ENCODE results near the gene KIAA1328. TPM values are rescaled to one million over a fixed set of nuclear protein-coding genes. Genes with fewer than 3 reads are reported as not detected.

KIAA1328 gene
- total and polyA plus RNA-seq, 3 donors from 2014 or later, result 19.9 to 48.7 (median 35.0) TPM

GRCh38 chr18:36885981-36886380 is 57.1 kb downstream of the KIAA1328 start:
- no peak overlapping the region for H3K27ac ChIP-seq
- intact Hi-C loops (cut with DNase I; ENCODE audit: low total_unique reads), result no loop called here
- WGBS, 2 donors, result 64 to 73% methylated on average over 2 of the region's 2 CpGs
- no peaks in the 10 kb centered on the region for H3K9me3 ChIP-seq
- no peaks in the 10 kb centered on the region for H3K27me3 ChIP-seq
- no peak for TF ChIP-seq CTCF (IDR thresholded peaks at IDR 0.05)
- no peak for TF ChIP-seq POLR2A (IDR thresholded peaks at IDR 0.05)
- DNase-seq, result no peak
- no peaks in the 10 kb centered on the region for H3K4me1 ChIP-seq
- no peak overlapping the region for H3K4me3 ChIP-seq
- no peaks in the 10 kb centered on the region for H3K36me3 ChIP-seq (ENCODE audit: low read depth, missing control alignments)

GRCh38 chr18:36887114-36887513 is 58.2 kb downstream of the KIAA1328 start:
- Histone ChIP-seq H3K4me3 (no peak overlapping the region), H3K27me3 (no peaks in the 10 kb centered on the region), H3K9me3 (no peaks in the 10 kb centered on the region), H3K4me1 (no peaks in the 10 kb centered on the region), H3K36me3 (ENCODE audit: low read depth, missing control alignments) (no peaks in the 10 kb centered on the region), H3K27ac (no peak overlapping the region)
- TF ChIP-seq POLR2A (IDR thresholded peaks at IDR 0.05), result no peak
- no peak for TF ChIP-seq CTCF (IDR thresholded peaks at IDR 0.05)
- intact Hi-C loops (cut with DNase I; ENCODE audit: low total_unique reads), result no loop called here
- no peak for DNase-seq

GRCh38 chr18:36887864-36888263 is 58.9 kb downstream of the KIAA1328 start:
- no peak overlapping the region for H3K4me3 ChIP-seq
- H3K27ac ChIP-seq, result no peak overlapping the region
- no peak for DNase-seq
- WGBS, 2 donors, result 90 to 95% methylated on average over 1 of the region's 1 CpG
- H3K9me3 ChIP-seq, result no peaks in the 10 kb centered on the region
- no peaks in the 10 kb centered on the region for H3K36me3 ChIP-seq (ENCODE audit: low read depth, missing control alignments)
- no peaks in the 10 kb centered on the region for H3K27me3 ChIP-seq
- no peak for TF ChIP-seq POLR2A (IDR thresholded peaks at IDR 0.05)
- no peak for TF ChIP-seq CTCF (IDR thresholded peaks at IDR 0.05)
- H3K4me1 ChIP-seq, result no peaks in the 10 kb centered on the region
- intact Hi-C loops (cut with DNase I; ENCODE audit: low total_unique reads), result no loop called here

GRCh38 chr18:36888778-36889177 is 59.9 kb downstream of the KIAA1328 start:
- Histone ChIP-seq H3K36me3 (ENCODE audit: low read depth, missing control alignments) (no peaks in the 10 kb centered on the region), H3K4me3 (no peak overlapping the region), H3K4me1 (no peaks in the 10 kb centered on the region), H3K9me3 (no peaks in the 10 kb centered on the region), H3K27ac (no peak overlapping the region), H3K27me3 (no peaks in the 10 kb centered on the region)
- DNase-seq, result no peak
- intact Hi-C loops (cut with DNase I; ENCODE audit: low total_unique reads), result no loop called here
- TF ChIP-seq CTCF (IDR thresholded peaks at IDR 0.05), result no peak
- TF ChIP-seq POLR2A (IDR thresholded peaks at IDR 0.05), result no peak

GRCh38 chr18:36889321-36889720 is 60.4 kb downstream of the KIAA1328 start:
- intact Hi-C loops (cut with DNase I; ENCODE audit: low total_unique reads), result no loop called here
- no peaks in the 10 kb centered on the region for H3K36me3 ChIP-seq (ENCODE audit: low read depth, missing control alignments)
- no peak for DNase-seq
- no peak overlapping the region for H3K27ac ChIP-seq
- H3K9me3 ChIP-seq, result no peaks in the 10 kb centered on the region
- no peaks in the 10 kb centered on the region for H3K4me1 ChIP-seq
- WGBS, 2 donors, result 92 to 100% methylated on average over 1 of the region's 1 CpG
- TF ChIP-seq POLR2A (IDR thresholded peaks at IDR 0.05) (no peak), CTCF (IDR thresholded peaks at IDR 0.05) (no peak)
- no peaks in the 10 kb centered on the region for H3K27me3 ChIP-seq
- no peak overlapping the region for H3K4me3 ChIP-seq
